Hematopoietic multipotent progenitor cell (in vitro differentiated cells): Measurements from ENCODE around the gene GIT2. TPM values are rescaled to one million over a fixed set of nuclear protein-coding genes. Genes with fewer than 3 reads are reported as not detected.
A peak's percentile ranks its signal among the peaks of the same experiment; 100 is the strongest.
"Not testable (repeated sequence)": the region's sequence is repeated elsewhere in the genome, so short reads cannot be mapped to it uniquely, and the experiment has no call there.

Experiments used
- DNase-seq, 3 donors: peaks; one replicate each; pipeline ENCODE4 v3.0.0-alpha.2; 2011 to 2015; ENCODE audit warnings: low read depth in 2 of 3, low spot score in 2 of 3
- total RNA-seq: library from RNA; depleted of rRNA; stranded (reverse); fragments of >200 nt; gene quantifications from one replicate; pipeline ENCODE4 v1.2.3, GENCODE V29; 2012

GIT2 gene, protein sequence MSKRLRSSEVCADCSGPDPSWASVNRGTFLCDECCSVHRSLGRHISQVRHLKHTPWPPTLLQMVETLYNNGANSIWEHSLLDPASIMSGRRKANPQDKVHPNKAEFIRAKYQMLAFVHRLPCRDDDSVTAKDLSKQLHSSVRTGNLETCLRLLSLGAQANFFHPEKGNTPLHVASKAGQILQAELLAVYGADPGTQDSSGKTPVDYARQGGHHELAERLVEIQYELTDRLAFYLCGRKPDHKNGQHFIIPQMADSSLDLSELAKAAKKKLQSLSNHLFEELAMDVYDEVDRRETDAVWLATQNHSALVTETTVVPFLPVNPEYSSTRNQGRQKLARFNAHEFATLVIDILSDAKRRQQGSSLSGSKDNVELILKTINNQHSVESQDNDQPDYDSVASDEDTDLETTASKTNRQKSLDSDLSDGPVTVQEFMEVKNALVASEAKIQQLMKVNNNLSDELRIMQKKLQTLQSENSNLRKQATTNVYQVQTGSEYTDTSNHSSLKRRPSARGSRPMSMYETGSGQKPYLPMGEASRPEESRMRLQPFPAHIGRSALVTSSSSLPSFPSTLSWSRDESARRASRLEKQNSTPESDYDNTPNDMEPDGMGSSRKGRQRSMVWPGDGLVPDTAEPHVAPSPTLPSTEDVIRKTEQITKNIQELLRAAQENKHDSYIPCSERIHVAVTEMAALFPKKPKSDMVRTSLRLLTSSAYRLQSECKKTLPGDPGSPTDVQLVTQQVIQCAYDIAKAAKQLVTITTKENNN
- 88.3 TPM for total RNA-seq

DNA sequence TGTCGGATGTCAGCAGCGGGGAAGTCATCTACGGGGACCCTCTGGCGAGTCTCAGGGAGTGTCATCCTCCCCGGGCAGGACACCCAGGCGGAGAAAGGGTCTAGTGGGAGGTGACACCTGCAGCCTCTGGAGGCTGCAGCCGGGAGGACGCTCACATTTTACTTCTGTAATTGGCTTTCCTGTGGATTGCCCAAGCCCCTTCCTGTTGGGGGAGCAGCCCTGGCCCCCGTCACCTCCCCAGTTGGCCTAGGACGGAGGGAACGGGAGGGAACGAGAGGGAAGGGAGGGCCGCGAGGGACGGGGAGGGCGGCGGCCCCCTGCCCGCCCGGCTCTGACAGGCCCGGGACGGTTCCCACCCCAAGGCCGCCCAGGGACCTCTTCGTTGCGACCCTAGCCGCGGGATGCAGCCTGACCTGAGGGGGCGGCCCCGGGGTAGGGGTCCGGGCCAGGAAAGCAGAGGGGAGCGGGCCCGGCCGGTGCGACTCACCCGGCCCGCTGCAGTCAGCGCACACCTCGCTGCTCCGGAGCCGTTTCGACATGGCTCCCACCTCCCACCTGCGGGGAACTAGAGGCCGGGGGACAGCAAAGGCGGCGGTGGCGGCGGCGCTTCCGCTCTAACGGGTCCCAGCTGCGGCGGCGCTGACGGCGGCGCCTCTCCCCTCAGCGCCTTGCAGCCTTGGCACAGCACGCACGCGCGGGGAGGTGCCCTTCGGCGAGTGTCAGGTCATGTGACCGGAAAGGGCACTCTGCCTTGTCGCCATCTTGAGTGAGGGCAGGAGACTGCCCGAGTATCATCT, at the start of gene GIT2:
GIT2 (minus strand) TSS at position 683 of the 797 bp plus-strand sequence; CDS start at position 539, 144 bp downstream.
- peak; percentile 87 to 97 (median 96) for DNase-seq

GRCh38 chr12:110042264-110042663, 46.1 kb upstream of the GIT2 start:
- DNase-seq, result no peak

GRCh38 chr12:110039085-110039807, 43.1 kb upstream of the GIT2 start:
- no peak for DNase-seq

GRCh38 chr12:110038741-110039084, 42.5 kb upstream of the GIT2 start:
- DNase-seq, result no peak

DNA sequence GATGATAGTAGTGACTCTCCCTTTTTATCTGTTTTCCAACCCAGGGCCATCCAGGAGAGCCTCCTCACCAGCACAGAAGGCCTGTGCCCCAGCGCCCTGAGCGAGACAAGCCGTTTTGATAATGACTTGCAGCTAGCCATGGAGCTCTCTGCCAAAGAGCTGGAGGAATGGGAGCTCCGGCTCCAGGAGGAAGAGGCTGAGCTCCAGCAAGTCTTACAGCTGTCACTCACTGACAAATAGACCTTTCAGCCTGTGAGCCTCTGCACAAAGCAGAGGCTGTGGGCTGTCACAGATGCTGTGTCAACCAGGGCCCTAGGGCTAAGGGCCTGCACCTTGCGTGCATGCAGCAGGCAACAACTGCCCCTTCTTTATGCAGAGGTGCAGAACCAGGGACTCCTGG, 41.1 kb upstream of the GIT2 start:
- DNase-seq, result no peak

GRCh38 chr12:110035534-110036104, 39.5 kb upstream of the GIT2 start:
- no peak for DNase-seq

DNA sequence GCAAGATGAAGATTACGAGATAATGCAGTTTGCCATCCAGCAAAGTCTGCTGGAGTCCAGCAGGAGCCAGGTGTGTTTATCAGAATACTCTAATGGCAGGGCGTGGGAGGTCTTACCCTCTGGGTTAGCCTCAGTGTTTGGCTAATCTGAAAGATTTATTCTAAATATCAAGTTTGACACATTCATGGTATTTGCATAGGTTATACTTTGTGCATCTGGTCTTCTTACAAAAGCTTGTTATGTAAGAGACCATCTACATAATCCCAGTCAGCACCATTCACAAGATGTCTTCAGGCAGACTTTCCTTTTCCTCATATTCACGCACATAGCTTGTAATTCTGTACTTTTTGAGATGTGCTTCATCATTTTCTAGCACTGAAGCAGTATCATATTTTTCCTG, 37.7 kb upstream of the GIT2 start:
- DNase-seq, result no peak

GRCh38 chr12:110029290-110029815, 33.2 kb upstream of the GIT2 start:
- DNase-seq, result no peak

GRCh38 chr12:110028323-110028722, 32.2 kb upstream of the GIT2 start:
- no peak for DNase-seq

- DNase-seq, result no peak
These were observed 27.9 kb upstream of the GIT2 start for GRCh38 chr12:110024051-110024450.

- no peak for DNase-seq
These were observed 27.2 kb upstream of the GIT2 start for GRCh38 chr12:110023059-110023980.

- DNase-seq, result no peak
These were observed 24.8 kb upstream of the GIT2 start for GRCh38 chr12:110020956-110021355.

GRCh38 chr12:110015132-110015531, 19.0 kb upstream of the GIT2 start:
- peak in 1 of 3 donors; percentile 58 for DNase-seq

DNA sequence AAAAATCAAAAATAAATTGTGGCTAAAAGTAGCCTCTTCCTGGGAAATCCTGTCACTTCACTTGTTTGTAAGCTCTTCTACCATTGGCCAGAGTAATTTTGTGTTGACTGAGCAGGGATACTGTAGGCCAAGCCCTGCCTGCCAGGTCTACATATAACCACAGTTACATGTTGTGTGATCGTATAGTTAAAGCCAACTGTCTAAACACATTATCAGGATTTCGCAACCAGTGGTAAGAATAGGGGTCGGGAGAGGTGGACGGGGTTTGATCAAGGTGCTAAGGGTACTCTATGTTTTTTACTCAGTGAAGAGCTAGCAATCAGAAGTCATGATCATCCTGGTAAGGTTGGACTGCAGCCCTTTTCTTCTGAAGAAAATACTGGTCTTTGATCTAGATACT, 16.5 kb upstream of the GIT2 start:
- DNase-seq, result no peak

- DNase-seq, result no peak
These were observed 16.0 kb upstream of the GIT2 start for GRCh38 chr12:110012137-110012536.

GRCh38 chr12:110010853-110011723, 14.9 kb upstream of the GIT2 start:
- DNase-seq, result no peak

- DNase-seq, result not testable (repeated sequence)
These were observed 12.7 kb upstream of the GIT2 start for GRCh38 chr12:110008681-110009398.
